H1 (cell line): Measurements from ENCODE around the gene PHLDB3. TPM values are rescaled to one million over a fixed set of nuclear protein-coding genes. Genes with fewer than 3 reads are reported as not detected.

Experiments used
- ASH2L ChIP-seq: fragments of 200-600, 300-600 bp; sonication (generic); IDR thresholded peaks from one replicate; pipeline ENCODE4 v1.7.1; 2017; ENCODE audit warnings: low read length
- BRCA1 ChIP-seq: IDR thresholded peaks from 2 replicates; pipeline ENCODE4 v1.6.1; 2012; ENCODE audit warnings: low read depth, low read length, improper control_type of control experiment
- CBX5 ChIP-seq: fragments of 300-800, 300-1000 bp; sonication (generic); IDR thresholded peaks from 2 replicates; pipeline ENCODE4 v1.7.1; 2016; ENCODE audit warnings: antibody characterized with exemption, low read length, low read depth
- NRF1 ChIP-seq: IDR thresholded peaks from 2 replicates; pipeline ENCODE4 v1.6.1; 2011; ENCODE audit warnings: mild to moderate bottlenecking, low read depth, low read length, improper control_type of control experiment
- RXRA ChIP-seq: IDR thresholded peaks from 2 replicates; pipeline ENCODE4 v1.6.1; 2011; ENCODE audit warnings: low read depth, mild to moderate bottlenecking, low read length, moderate library complexity; ENCODE audit not compliant: insufficient read depth
- SIN3A ChIP-seq, 2 experiments: IDR thresholded peaks in 1 of 2; conservative IDR thresholded peaks in 1 of 2; 2 replicates each; pipeline ENCODE4 v1.6.1; 2011 to 2012; ENCODE audit warnings: low read length in 2 of 2, improper control_type of control experiment in 1 of 2, low read depth in 1 of 2, mild to moderate bottlenecking in 1 of 2
- TBP ChIP-seq: IDR thresholded peaks from 2 replicates; pipeline ENCODE4 v1.6.1; 2011; ENCODE audit warnings: low read depth, low read length, improper control_type of control experiment
- TEAD4 ChIP-seq: IDR thresholded peaks from 2 replicates; pipeline ENCODE4 v1.6.1; 2012; ENCODE audit warnings: low read depth, low read length, inconsistent platforms, mixed read lengths
- ZNF274 ChIP-seq: IDR thresholded peaks from 2 replicates; pipeline ENCODE4 v1.7.0; 2012; ENCODE audit warnings: low read length, borderline replicate concordance; ENCODE audit errors: extremely low read depth
- polyA plus RNA-seq, 7 experiments: library from polyadenylated mRNA; depleted of rRNA in 3 of 7; stranded (reverse) in 5 of 7; unstranded in 2 of 7; fragments of >200 nt in 5 of 7; fragments of 200-250 nt in 2 of 7; gene quantifications; 1 replicate in 5 of 7; 2 replicates in 1 of 7; 4 replicates in 1 of 7; pipeline versions ENCODE4 v1.2.1 to v1.2.3, GENCODE V29; 2011 to 2013; ENCODE audit warnings: missing spikeins in 2 of 7, mixed read lengths in 2 of 7
- total RNA-seq: library from RNA; stranded (reverse); fragmentation: NEBNext Ultra II Directional; extraction: Animal tissue kit (Norgen Biotek cat#: 25700); gene quantifications from 2 replicates; pipeline ENCODE4 v1.2.1, GENCODE V29; 2021
- TF ChIP-seq, protein P1 (sequence below): fragments of 300-600 bp; sonication (generic); IDR thresholded peaks from 2 replicates; pipeline ENCODE4 v1.7.1; 2012; ENCODE audit warnings: low read length, moderate library complexity, mild to moderate bottlenecking, inconsistent platforms; ENCODE audit not compliant: insufficient replicate concordance

Gene PHLDB3
- total and polyA plus RNA-seq, 2 of the 8 experiments (the other 6 are each of a cell fraction or from before 2014, with no cell fraction given) = 4.0 to 8.5 TPM

- TF ChIP-seq RXRA (no peak), BRCA1 (no peak), ZNF274 (no peak), NRF1 (no peak), TBP (peak; percentile 69; the same call in 1 of the 2 replicates), TEAD4 (no peak), CBX5 (no peak), ASH2L (no peak), SIN3A (conservative IDR thresholded peaks at IDR 0.05 in 1 of 2, IDR thresholded peaks at IDR 0.05 in 1 of 2; ENCODE audit: low read depth in 1 of 2, low read length in 2 of 2) (no peak)
- TF ChIP-seq, protein P1, sequence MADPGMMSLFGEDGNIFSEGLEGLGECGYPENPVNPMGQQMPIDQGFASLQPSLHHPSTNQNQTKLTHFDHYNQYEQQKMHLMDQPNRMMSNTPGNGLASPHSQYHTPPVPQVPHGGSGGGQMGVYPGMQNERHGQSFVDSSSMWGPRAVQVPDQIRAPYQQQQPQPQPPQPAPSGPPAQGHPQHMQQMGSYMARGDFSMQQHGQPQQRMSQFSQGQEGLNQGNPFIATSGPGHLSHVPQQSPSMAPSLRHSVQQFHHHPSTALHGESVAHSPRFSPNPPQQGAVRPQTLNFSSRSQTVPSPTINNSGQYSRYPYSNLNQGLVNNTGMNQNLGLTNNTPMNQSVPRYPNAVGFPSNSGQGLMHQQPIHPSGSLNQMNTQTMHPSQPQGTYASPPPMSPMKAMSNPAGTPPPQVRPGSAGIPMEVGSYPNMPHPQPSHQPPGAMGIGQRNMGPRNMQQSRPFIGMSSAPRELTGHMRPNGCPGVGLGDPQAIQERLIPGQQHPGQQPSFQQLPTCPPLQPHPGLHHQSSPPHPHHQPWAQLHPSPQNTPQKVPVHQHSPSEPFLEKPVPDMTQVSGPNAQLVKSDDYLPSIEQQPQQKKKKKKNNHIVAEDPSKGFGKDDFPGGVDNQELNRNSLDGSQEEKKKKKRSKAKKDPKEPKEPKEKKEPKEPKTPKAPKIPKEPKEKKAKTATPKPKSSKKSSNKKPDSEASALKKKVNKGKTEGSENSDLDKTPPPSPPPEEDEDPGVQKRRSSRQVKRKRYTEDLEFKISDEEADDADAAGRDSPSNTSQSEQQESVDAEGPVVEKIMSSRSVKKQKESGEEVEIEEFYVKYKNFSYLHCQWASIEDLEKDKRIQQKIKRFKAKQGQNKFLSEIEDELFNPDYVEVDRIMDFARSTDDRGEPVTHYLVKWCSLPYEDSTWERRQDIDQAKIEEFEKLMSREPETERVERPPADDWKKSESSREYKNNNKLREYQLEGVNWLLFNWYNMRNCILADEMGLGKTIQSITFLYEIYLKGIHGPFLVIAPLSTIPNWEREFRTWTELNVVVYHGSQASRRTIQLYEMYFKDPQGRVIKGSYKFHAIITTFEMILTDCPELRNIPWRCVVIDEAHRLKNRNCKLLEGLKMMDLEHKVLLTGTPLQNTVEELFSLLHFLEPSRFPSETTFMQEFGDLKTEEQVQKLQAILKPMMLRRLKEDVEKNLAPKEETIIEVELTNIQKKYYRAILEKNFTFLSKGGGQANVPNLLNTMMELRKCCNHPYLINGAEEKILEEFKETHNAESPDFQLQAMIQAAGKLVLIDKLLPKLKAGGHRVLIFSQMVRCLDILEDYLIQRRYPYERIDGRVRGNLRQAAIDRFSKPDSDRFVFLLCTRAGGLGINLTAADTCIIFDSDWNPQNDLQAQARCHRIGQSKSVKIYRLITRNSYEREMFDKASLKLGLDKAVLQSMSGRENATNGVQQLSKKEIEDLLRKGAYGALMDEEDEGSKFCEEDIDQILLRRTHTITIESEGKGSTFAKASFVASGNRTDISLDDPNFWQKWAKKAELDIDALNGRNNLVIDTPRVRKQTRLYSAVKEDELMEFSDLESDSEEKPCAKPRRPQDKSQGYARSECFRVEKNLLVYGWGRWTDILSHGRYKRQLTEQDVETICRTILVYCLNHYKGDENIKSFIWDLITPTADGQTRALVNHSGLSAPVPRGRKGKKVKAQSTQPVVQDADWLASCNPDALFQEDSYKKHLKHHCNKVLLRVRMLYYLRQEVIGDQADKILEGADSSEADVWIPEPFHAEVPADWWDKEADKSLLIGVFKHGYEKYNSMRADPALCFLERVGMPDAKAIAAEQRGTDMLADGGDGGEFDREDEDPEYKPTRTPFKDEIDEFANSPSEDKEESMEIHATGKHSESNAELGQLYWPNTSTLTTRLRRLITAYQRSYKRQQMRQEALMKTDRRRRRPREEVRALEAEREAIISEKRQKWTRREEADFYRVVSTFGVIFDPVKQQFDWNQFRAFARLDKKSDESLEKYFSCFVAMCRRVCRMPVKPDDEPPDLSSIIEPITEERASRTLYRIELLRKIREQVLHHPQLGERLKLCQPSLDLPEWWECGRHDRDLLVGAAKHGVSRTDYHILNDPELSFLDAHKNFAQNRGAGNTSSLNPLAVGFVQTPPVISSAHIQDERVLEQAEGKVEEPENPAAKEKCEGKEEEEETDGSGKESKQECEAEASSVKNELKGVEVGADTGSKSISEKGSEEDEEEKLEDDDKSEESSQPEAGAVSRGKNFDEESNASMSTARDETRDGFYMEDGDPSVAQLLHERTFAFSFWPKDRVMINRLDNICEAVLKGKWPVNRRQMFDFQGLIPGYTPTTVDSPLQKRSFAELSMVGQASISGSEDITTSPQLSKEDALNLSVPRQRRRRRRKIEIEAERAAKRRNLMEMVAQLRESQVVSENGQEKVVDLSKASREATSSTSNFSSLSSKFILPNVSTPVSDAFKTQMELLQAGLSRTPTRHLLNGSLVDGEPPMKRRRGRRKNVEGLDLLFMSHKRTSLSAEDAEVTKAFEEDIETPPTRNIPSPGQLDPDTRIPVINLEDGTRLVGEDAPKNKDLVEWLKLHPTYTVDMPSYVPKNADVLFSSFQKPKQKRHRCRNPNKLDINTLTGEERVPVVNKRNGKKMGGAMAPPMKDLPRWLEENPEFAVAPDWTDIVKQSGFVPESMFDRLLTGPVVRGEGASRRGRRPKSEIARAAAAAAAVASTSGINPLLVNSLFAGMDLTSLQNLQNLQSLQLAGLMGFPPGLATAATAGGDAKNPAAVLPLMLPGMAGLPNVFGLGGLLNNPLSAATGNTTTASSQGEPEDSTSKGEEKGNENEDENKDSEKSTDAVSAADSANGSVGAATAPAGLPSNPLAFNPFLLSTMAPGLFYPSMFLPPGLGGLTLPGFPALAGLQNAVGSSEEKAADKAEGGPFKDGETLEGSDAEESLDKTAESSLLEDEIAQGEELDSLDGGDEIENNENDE = no peak
Observed at GRCh38 chr19:43526884-43527859, 22.6 kb upstream of the PHLDB3 start, which contains the start of gene ETHE1 (continued).
